Measurements from ENCODE around the gene NFKB2. TPM values are rescaled to one million over a fixed set of nuclear protein-coding genes. Genes with fewer than 3 reads are reported as not detected.

Gene NFKB2
- total RNA-seq, 2 donors from 2014 or later = 22.5 to 40.4 TPM

DNA sequence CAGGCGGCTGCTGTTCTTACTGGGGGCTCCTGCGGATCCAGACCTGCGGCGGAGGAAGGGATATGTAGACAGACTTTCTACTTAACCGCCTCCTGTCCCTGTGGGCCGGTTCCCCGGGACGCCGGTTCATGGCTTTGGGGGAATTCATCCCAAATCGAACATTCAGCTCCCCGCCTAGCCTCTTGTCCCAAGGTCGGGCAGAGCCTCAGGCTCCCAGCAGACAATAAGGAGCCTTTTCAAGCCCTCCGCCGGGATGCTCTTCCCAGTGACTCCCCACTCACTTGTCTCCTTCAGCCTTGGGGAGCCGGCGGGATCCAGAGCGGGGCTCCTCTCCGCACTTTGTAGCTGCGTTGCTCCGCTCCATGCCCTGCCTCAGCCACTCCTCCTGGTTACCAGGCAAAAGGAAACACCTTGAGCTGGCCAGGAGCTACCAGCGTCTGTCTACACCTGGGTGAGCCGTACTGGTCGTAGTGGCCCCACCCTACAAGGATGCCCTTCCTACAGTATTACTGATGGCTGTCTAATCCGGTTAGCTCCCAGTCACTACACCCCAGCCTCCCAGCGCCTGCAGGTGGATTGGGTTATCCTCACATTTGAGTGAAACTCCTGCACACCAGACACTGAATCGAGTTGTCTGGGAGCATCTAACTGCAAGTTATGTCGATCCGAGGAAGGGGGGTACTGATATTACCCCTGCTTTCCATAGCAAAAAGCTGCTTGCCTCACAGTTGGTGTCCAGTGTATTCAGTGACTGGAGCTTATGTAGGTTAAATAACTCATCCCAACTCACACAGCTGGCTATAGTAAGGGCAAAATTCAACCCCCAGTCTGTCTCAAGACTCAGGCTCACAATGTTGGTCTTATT is 55.8 kb downstream of the NFKB2 start, which contains the start of gene C10orf95:
Gene C10orf95 (minus strand): TSS at position 439 of the 865 bp plus-strand sequence. CDS start 450 bp downstream, outside the sequence.
- Histone ChIP-seq H3K27me3 (replicated peaks; ENCODE audit: insufficient read depth) (no peaks in the 10 kb centered on the region), H3K27ac (peak within 1 kb of the TSS; percentile 86 to 89), H3K4me1 (replicated peaks) (no peaks in the 10 kb centered on the region), H3K4me3 (peak within 1 kb of the TSS; percentile 71 to 82), H3K36me3 (no peaks in the 10 kb centered on the region), H3K9me3 (no peaks in the 10 kb centered on the region)
- TF ChIP-seq POLR2A (IDR thresholded peaks at IDR 0.05) = no peak
- no peak for TF ChIP-seq POLR2AphosphoS5 (IDR thresholded peaks at IDR 0.05)
- TF ChIP-seq, protein P1, sequence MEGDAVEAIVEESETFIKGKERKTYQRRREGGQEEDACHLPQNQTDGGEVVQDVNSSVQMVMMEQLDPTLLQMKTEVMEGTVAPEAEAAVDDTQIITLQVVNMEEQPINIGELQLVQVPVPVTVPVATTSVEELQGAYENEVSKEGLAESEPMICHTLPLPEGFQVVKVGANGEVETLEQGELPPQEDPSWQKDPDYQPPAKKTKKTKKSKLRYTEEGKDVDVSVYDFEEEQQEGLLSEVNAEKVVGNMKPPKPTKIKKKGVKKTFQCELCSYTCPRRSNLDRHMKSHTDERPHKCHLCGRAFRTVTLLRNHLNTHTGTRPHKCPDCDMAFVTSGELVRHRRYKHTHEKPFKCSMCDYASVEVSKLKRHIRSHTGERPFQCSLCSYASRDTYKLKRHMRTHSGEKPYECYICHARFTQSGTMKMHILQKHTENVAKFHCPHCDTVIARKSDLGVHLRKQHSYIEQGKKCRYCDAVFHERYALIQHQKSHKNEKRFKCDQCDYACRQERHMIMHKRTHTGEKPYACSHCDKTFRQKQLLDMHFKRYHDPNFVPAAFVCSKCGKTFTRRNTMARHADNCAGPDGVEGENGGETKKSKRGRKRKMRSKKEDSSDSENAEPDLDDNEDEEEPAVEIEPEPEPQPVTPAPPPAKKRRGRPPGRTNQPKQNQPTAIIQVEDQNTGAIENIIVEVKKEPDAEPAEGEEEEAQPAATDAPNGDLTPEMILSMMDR (IDR thresholded peaks at IDR 0.05) = no peak
- intact Hi-C loops (cut with DNase I) = no loop called here
- 23% methylated on average over 28 of the region's 28 CpGs for WGBS
- DNase-seq (ENCODE audit: low spot score) = no peak

MicroRNA genes within 50 kb of the gene (microRNA counts, 767-probe panel; counts per million panel counts)
- microRNA hsa-miR-146b-3p = 0 to 431 counts per million in 2 donors
- 0 to 431 counts per million in 2 donors for microRNA hsa-miR-146b-5p

Small RNA genes lying within 50 kb of the gene (microRNA-seq; reads per million reads assigned to microRNA genes)
- gene MIR146B = 173 reads per million, percentile 77 among the genes with 10 or more reads in this experiment

Small RNA genes lying within 50 kb of the gene (small RNA-seq; reads per million reads assigned to genes)
- 2,862 to 3,043 reads per million in 2 donors for gene MIR146B

Other genes starting within 250 kb of the NFKB2 start
- gene NOLC1, start 243.3 kb upstream of the NFKB2 start, total RNA-seq = 10 to 100 TPM; 50.3 to 67.9 TPM
- 1 to 10 TPM in 1 of 2 donors, not detected in 1; 4.4 TPM for gene ELOVL3, start 169.4 kb upstream of the NFKB2 start, total RNA-seq
- gene PITX3, start 154.2 kb upstream of the NFKB2 start, total RNA-seq = not detected
- gene GBF1, start 150.2 kb upstream of the NFKB2 start, total RNA-seq = 10 to 100 TPM; 53.1 to 59.1 TPM
- 10 to 100 TPM in 1 of 2 donors, 1 to 10 TPM in 1; 1.0 to 10.9 TPM for gene PSD, start 23.1 kb downstream of the NFKB2 start, total RNA-seq
- 10 to 100 TPM; 22.2 to 36.3 TPM for gene FBXL15, start 25.1 kb downstream of the NFKB2 start, total RNA-seq
- 10 to 100 TPM; 70.2 to 81.7 TPM for gene CUEDC2, start 36.9 kb downstream of the NFKB2 start, total RNA-seq
- gene C10orf95, start 55.8 kb downstream of the NFKB2 start, total RNA-seq = 1 to 10 TPM in 1 of 2 donors, under 1 TPM in 1; 0.85 to 3.7 TPM
- gene ACTR1A, start 107.0 kb downstream of the NFKB2 start, total RNA-seq = 10 to 100 TPM; 75.6 to 95.9 TPM
- 10 to 100 TPM; 17.4 to 20.4 TPM for gene SUFU, start 108.3 kb downstream of the NFKB2 start, total RNA-seq
- 100 to 1,000 TPM; 148 to 222 TPM for gene TRIM8, start 248.8 kb downstream of the NFKB2 start, total RNA-seq